Activated T-cell treated with anti-CD3 and anti-CD28 coated beads, Interleukin-2, amount 50 U/mL, for 72 hours (primary cell): ENCODE results near the gene HEPH. TPM values are rescaled to one million over a fixed set of nuclear protein-coding genes. Genes with fewer than 3 reads are reported as not detected.
"Not testable (repeated sequence)": the region's sequence is repeated elsewhere in the genome, so short reads cannot be mapped to it uniquely, and the experiment has no call there.

Source experiments
- ATAC-seq, 2 donors: fragments of 150-1000 bp; cut with Tn5 transposase; replicated peaks in 1 of 2; 2 replicates each; pipeline ENCODE4 v1.10.0; 2021; ENCODE audit warnings: moderate library complexity in 2 of 2, mild to moderate bottlenecking in 1 of 2
- DNase-seq, 2 donors: peaks; one replicate each; pipeline ENCODE4 v3.0.0; 2021 to 2022; ENCODE audit warnings: mixed read lengths in 1 of 2
- H3K27ac Mint-ChIP-seq: one replicate; pipeline ENCODE4 v1.8.0; 2022; ENCODE audit warnings: mild to moderate bottlenecking, moderate library complexity, mixed read lengths
- H3K27me3 Mint-ChIP-seq: one replicate; pipeline ENCODE4 v1.8.0; 2022; ENCODE audit warnings: low read depth, mixed read lengths
- H3K36me3 Mint-ChIP-seq, 2 donors: one replicate each; pipeline ENCODE4 v1.8.0; 2022; ENCODE audit warnings: mixed read lengths in 2 of 2, mild to moderate bottlenecking in 1 of 2; ENCODE audit not compliant: insufficient read depth in 2 of 2
- H3K4me1 Mint-ChIP-seq: one replicate; pipeline ENCODE4 v1.8.0; 2022; ENCODE audit warnings: low read depth, mixed read lengths
- H3K4me3 Mint-ChIP-seq, 2 donors: one replicate each; pipeline ENCODE4 v1.8.0; 2022; ENCODE audit warnings: mild to moderate bottlenecking in 2 of 2, mixed read lengths in 2 of 2, moderate library complexity in 2 of 2
- H3K9me3 Mint-ChIP-seq, 2 donors: one replicate each; pipeline ENCODE4 v1.8.0; 2022; ENCODE audit warnings: mixed read lengths in 2 of 2
- total RNA-seq, 2 donors: library from RNA; stranded (reverse); gene quantifications; one replicate each; pipeline ENCODE4 v1.2.3, GENCODE V29; 2022

HEPH gene
- total RNA-seq, 2 donors from 2014 or later: 0.22 TPM; not detected in 1

GRCh38 chrX:66233904-66234303 lies 69.9 kb downstream of the HEPH start:
- not testable (repeated sequence) for H3K27ac Mint-ChIP-seq, H3K4me3 Mint-ChIP-seq, H3K36me3 Mint-ChIP-seq, DNase-seq, ATAC-seq, H3K9me3 Mint-ChIP-seq, H3K4me1 Mint-ChIP-seq
- peaks cover 18% of the 10 kb centered on the region for H3K27me3 Mint-ChIP-seq

- Mint-ChIP-seq H3K27ac (no peak overlapping the region), H3K27me3 (peaks cover 26% of the 10 kb centered on the region), H3K4me1 (no peaks in the 10 kb centered on the region), H3K4me3 (no peak overlapping the region), H3K9me3 (peaks cover 0 to 1% of the 10 kb centered on the region in 2 donors), H3K36me3 (peaks cover 2 to 3% of the 10 kb centered on the region in 2 donors)
- no peak for DNase-seq
- no peak for ATAC-seq
Observed at GRCh38 chrX:66255359-66255967, 91.4 kb downstream of the HEPH start.

- H3K9me3 Mint-ChIP-seq: no peaks in the 10 kb centered on the region
- H3K27me3 Mint-ChIP-seq: peaks cover 15% of the 10 kb centered on the region
- no peak for ATAC-seq
- H3K4me3 Mint-ChIP-seq: no peak overlapping the region
- H3K4me1 Mint-ChIP-seq: no peaks in the 10 kb centered on the region
- no peaks in the 10 kb centered on the region for H3K36me3 Mint-ChIP-seq
- DNase-seq: no peak
- H3K27ac Mint-ChIP-seq: no peak overlapping the region
Observed at GRCh38 chrX:66262807-66263206, 98.8 kb downstream of the HEPH start.

Other genes with a start within 250 kb of the HEPH start
- gene VSIG4, start 124.2 kb upstream of the HEPH start, total RNA-seq: under 1 TPM in 1 of 2 donors, not detected in 1; 0.22 TPM